OCI-LY1 (cell line): ENCODE data around the gene SHOX.

ENCODE experiments used
- H2AFZ ChIP-seq: fragments of 200-600 bp; sonication (generic), shearing (Covaris generic); 2 replicates; pipeline ENCODE4 v1.6.0; 2014; ENCODE audit warnings: antibody characterized with exemption, mild to moderate bottlenecking, low read length
- H3F3A ChIP-seq: fragments of 200-600 bp; sonication (generic), shearing (Covaris generic); 2 replicates; pipeline ENCODE4 v1.6.0; 2014; ENCODE audit warnings: mild to moderate bottlenecking, antibody characterized with exemption, low read length, moderate library complexity; ENCODE audit not compliant: insufficient read depth
- H3K27ac ChIP-seq: fragments of 200-600 bp; sonication (generic); 2 replicates; pipeline ENCODE4 v1.5.1; 2014; ENCODE audit warnings: low read length, mixed run types, mild to moderate bottlenecking, low read depth; ENCODE audit not compliant: poor library complexity, severe bottlenecking
- H3K27me3 ChIP-seq: fragments of 200-600 bp; sonication (generic); 2 replicates; pipeline ENCODE4 v1.6.0; 2014; ENCODE audit warnings: antibody characterized with exemption, mild to moderate bottlenecking, low read length, moderate library complexity; ENCODE audit not compliant: insufficient read depth
- H3K36me3 ChIP-seq: fragments of 200-600 bp; sonication (generic); 2 replicates; pipeline ENCODE4 v1.6.1; 2014; ENCODE audit warnings: mild to moderate bottlenecking, antibody characterized with exemption, low read length, moderate library complexity, mixed read lengths; ENCODE audit not compliant: insufficient read depth
- H3K4me1 ChIP-seq: fragments of 200-600 bp; sonication (generic); 2 replicates; pipeline ENCODE4 v1.5.1; 2014; ENCODE audit warnings: mild to moderate bottlenecking, low read length, moderate library complexity; ENCODE audit not compliant: insufficient read depth, severe bottlenecking
- H3K4me2 ChIP-seq: fragments of 200-600 bp; sonication (generic), shearing (Covaris generic); 2 replicates; pipeline ENCODE4 v1.6.1; 2014; ENCODE audit warnings: low read length
- H3K4me3 ChIP-seq: fragments of 200-600 bp; sonication (generic); 2 replicates; pipeline ENCODE4 v1.5.1; 2014; ENCODE audit warnings: low read length, low read depth, mild to moderate bottlenecking, mixed read lengths; ENCODE audit not compliant: poor library complexity, severe bottlenecking
- H3K79me2 ChIP-seq: fragments of 200-600 bp; shearing (Covaris generic); 2 replicates; pipeline ENCODE4 v1.6.1; 2016; ENCODE audit warnings: mixed run types, low read length, mixed read lengths; ENCODE audit not compliant: insufficient read depth
- H3K9ac ChIP-seq: fragments of 200-600 bp; sonication (generic), shearing (Covaris generic); 2 replicates; pipeline ENCODE4 v1.6.1; 2014; ENCODE audit warnings: mild to moderate bottlenecking, low read length, mixed read lengths
- H3K9me2 ChIP-seq: fragments of 200-600 bp; sonication (generic), shearing (Covaris generic); 2 replicates; pipeline ENCODE4 v1.6.1; 2014; ENCODE audit warnings: low read depth, mild to moderate bottlenecking, low read length, mixed read lengths
- H3K9me3 ChIP-seq: fragments of 200-600 bp; shearing (Covaris generic); 2 replicates; pipeline ENCODE4 v1.6.1; 2014; ENCODE audit warnings: low read length, mixed read lengths
- H4K20me1 ChIP-seq: fragments of 200-600 bp; sonication (generic), shearing (Covaris generic); 2 replicates; pipeline ENCODE4 v1.6.0; 2016; ENCODE audit warnings: mild to moderate bottlenecking, low read length; ENCODE audit not compliant: insufficient read depth
- CTCF ChIP-seq: fragments of 200-600 bp; sonication (generic), shearing (Covaris generic); IDR thresholded peaks from 2 replicates; pipeline ENCODE4 v1.5.1; 2017; ENCODE audit warnings: mild to moderate bottlenecking, antibody characterized with exemption, low read length, moderate library complexity, mixed read lengths
- EZH2 ChIP-seq: fragments of 200-600 bp; sonication (generic), shearing (Covaris generic); IDR thresholded peaks from 2 replicates; pipeline ENCODE4 v1.8.0; 2017; ENCODE audit warnings: borderline replicate concordance, mixed run types, mild to moderate bottlenecking, antibody characterized with exemption, low read length, moderate library complexity, mixed read lengths

SHOX gene

GRCh38 chrX:630612-631496 is at the start of gene SHOX:
Gene SHOX (plus strand): TSS chrX:630791. CDS start chrX:630898, 107 bp downstream.
- H4K20me1 ChIP-seq = no peaks in the 10 kb centered on the region
- TF ChIP-seq EZH2 (no peak), CTCF (no peak)
- no peak within 1 kb of the TSS for H2AFZ ChIP-seq
- H3K4me2 ChIP-seq = no peak within 1 kb of the TSS
- H3K4me1 ChIP-seq = no peaks in the 10 kb centered on the region
- no peaks in the 10 kb centered on the region for H3K9me3 ChIP-seq
- H3K27me3 ChIP-seq = no peaks in the 10 kb centered on the region
- H3K9me2 ChIP-seq = no peaks in the 10 kb centered on the region
- H3K27ac ChIP-seq = no peak within 1 kb of the TSS
- H3K36me3 ChIP-seq = no peaks in the 10 kb centered on the region
- no peak within 1 kb of the TSS for H3K4me3 ChIP-seq
- no peak within 1 kb of the TSS for H3K9ac ChIP-seq
- no peaks in the 10 kb centered on the region for H3K79me2 ChIP-seq
- H3F3A ChIP-seq = no peaks in the 10 kb centered on the region

DNA sequence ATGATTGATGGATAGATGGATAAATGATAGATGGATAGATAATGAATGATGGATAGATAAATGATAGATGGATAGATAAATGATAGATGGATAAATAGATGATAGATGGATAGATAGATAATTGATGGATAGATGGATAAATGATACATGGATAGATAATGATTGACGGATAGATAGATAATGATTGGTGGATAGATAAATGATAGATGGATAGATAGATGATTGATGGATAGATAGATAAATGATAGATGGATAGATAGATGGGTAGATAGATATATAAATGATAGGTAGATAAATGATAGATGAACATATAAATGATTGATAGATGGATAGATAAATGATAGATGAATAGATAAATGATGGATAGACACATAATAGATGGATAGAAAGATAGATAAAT is 49.5 kb upstream of the SHOX start:
- H3F3A ChIP-seq = no peaks in the 10 kb centered on the region
- no peak overlapping the region for H3K4me3 ChIP-seq
- H3K36me3 ChIP-seq = no peaks in the 10 kb centered on the region
- TF ChIP-seq CTCF (no peak), EZH2 (no peak)
- no peaks in the 10 kb centered on the region for H3K9me2 ChIP-seq
- H3K4me2 ChIP-seq = no peak overlapping the region
- no peaks in the 10 kb centered on the region for H3K9me3 ChIP-seq
- H3K27ac ChIP-seq = no peak overlapping the region
- H3K9ac ChIP-seq = no peak overlapping the region
- no peaks in the 10 kb centered on the region for H3K79me2 ChIP-seq
- H4K20me1 ChIP-seq = no peaks in the 10 kb centered on the region
- no peaks in the 10 kb centered on the region for H3K27me3 ChIP-seq
- H3K4me1 ChIP-seq = no peaks in the 10 kb centered on the region
- H2AFZ ChIP-seq = no peak overlapping the region

- Histone ChIP-seq H3K27me3 (no peaks in the 10 kb centered on the region), H3K9me2 (no peaks in the 10 kb centered on the region), H3K36me3 (no peaks in the 10 kb centered on the region), H3F3A (no peaks in the 10 kb centered on the region), H3K9me3 (no peaks in the 10 kb centered on the region), H4K20me1 (no peaks in the 10 kb centered on the region), H3K4me3 (no peak overlapping the region), H3K9ac (no peak overlapping the region), H2AFZ (no peak overlapping the region), H3K79me2 (no peaks in the 10 kb centered on the region), H3K4me2 (no peak overlapping the region), H3K27ac (no peak overlapping the region), H3K4me1 (no peaks in the 10 kb centered on the region)
- no peak for TF ChIP-seq CTCF
- TF ChIP-seq EZH2 = no peak
Measured at GRCh38 chrX:581720-582298, 48.8 kb upstream of the SHOX start.
